Motor neuron (in vitro differentiated cells): Measurements from ENCODE around the gene RABEPK. TPM values are rescaled to one million over a fixed set of nuclear protein-coding genes. Genes with fewer than 3 reads are reported as not detected.
"Not testable (repeated sequence)": the region's sequence is repeated elsewhere in the genome, so short reads cannot be mapped to it uniquely, and the experiment has no call there.

Experiments used
- ATAC-seq, 8 experiments: fragments of 200-7000 bp; cut with Tn5 transposase; replicated peaks in 6 of 8; 2 replicates each; pipeline ENCODE4 v1.8.0; 2021; ENCODE audit warnings: mild to moderate bottlenecking in 8 of 8, moderate library complexity in 8 of 8
- H3K27ac ChIP-seq, 2 donors: fragments of 250-450 bp; sonication (Bioruptor Pico); 2 replicates each; pipeline ENCODE4 v1.9.0; 2021; ENCODE audit warnings: antibody characterized with exemption in 2 of 2, mild to moderate bottlenecking in 2 of 2, moderate library complexity in 1 of 2
- H3K4me1 ChIP-seq, 2 donors: fragments of 250-450 bp; sonication (Bioruptor Pico); replicated peaks in 1 of 2; 2 replicates each; pipeline ENCODE4 v1.6.1; 2021; ENCODE audit warnings: antibody characterized with exemption in 2 of 2, mild to moderate bottlenecking in 2 of 2, moderate library complexity in 1 of 2
- H3K4me3 ChIP-seq, 5 donors: fragments of 250-450 bp; sonication (Bioruptor Pico); 2 replicates each; pipeline ENCODE4 v1.9.0; 2021; ENCODE audit warnings: antibody characterized with exemption in 5 of 5, mild to moderate bottlenecking in 5 of 5, moderate library complexity in 4 of 5
- whole genome bisulfite sequencing, 10 experiments: fragments of 450-650 bp; shearing (Covaris generic); methylation state at CpG; one replicate each; pipeline ENCODE4 v1.0.0; 2022; 5-methylcytosine and 5-hydroxymethylcytosine counted together
- in situ Hi-C, 9 experiments: fragments of 400-800 bp; cut with MboI; loops; one replicate each; pipeline ENCODE4 v1.15.0; 2021; ENCODE audit warnings: low sequenced_read_pairs in 9 of 9, low pct_unique_long_range_greater_than_20kb in 2 of 9; ENCODE audit not compliant: unreplicated experiment in 9 of 9
- total RNA-seq, 8 experiments: library from RNA; unstranded; fragments of 300-600 nt; gene quantifications; 2 replicates each; pipeline versions ENCODE4 v1.2.3 to v1.2.4, GENCODE V29; 2022

The RABEPK gene
- 10 to 100 TPM; 17.0 to 32.2 (median 22.1) TPM for total RNA-seq

DNA sequence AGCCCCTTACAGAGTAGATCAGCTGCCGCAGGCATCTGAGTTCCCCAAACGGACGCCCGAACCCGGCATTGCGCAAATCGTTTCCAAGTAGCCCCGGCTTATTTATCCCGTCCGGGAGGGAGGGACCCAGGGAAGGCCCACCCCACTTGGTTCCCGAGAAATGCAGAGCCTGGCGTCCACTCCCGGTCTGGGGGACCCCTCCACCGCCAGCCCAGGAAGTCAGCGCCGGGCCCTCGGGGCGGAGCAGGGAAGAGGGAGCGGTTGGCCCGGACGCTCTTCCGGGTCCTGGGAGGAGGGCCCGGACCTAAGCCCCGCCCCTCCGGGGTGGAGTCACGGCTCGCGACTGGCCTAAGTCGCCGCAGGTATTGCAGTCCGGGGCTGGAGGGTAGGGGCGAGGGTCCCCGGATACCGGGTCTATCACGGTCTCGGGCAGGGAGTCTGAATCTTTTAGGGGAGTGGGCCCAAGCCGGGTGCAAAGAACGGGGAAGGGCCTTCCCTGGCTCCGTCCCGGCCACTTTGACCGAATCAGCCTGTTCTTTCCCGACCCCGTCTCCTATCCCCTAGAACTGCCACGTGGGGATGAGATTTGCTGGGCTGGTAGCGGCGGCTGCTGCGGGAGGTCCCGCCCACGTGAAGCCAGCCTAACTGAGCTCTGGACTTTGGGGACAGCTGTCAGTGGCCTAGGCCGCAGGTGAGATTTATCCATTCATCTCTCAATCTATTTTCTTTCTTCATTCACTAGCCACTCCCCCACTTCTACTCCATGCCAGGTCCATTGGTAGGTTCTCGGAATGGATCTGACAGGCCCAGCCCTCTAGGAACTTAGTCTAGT is at the start of gene RABEPK:
Gene RABEPK, plus strand, starts transcription at position 327 of the 832 bp plus-strand sequence. CDS start 2,472 bp downstream, outside the sequence.
- Histone ChIP-seq H3K4me1 (peaks cover 4 to 6% of the 10 kb centered on the region in 2 donors), H3K4me3 (peak within 1 kb of the TSS; percentile 60 to 81 (median 66)), H3K27ac (peak within 1 kb of the TSS; percentile 64 to 71)
- in situ Hi-C loops, result no loop called here
- WGBS, 10 experiments, result 0 to 40% (median 1%) methylated on average over 1 to 16 of the region's 51 CpGs; no CpG with 5 or more reads in 3 of the 10 experiments
- peak; percentile 93 to 99 (median 98) for ATAC-seq

GRCh38 chr9:125151730-125152129 is 48.6 kb upstream of the RABEPK start:
- no peak for ATAC-seq
- Histone ChIP-seq H3K4me1 (no peaks in the 10 kb centered on the region), H3K4me3 (no peak overlapping the region), H3K27ac (no peak overlapping the region)
- WGBS, 10 experiments, result 67 to 100% (median 93%) methylated on average over 1 to 2 of the region's 2 CpGs; no CpG with 5 or more reads in 3 of the 10 experiments
- in situ Hi-C loops, result no loop called here

DNA sequence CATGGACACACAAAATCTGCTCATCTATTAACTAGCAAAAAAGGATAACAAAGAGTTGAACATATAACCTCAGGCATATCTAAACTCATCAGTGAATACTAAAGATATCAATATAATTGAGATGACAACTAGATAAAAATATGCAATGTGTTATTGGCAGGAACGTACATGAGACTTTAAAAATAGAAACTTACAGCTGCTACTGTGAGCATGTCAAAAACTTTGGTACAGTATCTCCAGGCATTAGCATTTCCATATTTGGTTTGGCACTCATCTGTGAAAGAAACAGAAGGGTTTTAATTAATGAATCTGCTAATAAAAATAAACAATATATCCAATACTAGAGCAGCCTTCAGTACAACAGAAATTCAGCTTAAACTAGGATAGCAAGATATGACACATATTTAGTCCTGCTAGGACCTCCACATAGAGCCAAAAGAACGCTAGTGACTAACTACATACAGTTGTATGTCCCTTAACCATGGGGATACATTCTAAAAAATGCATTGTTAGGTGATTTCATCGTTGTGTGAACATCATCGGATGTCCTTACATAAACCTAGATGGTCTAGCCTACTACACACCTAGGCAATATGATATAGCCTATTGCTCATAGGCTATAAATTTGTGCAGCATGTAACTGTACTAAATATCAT is 46.5 kb upstream of the RABEPK start:
- 0 to 100% (median 98%) methylated on average over 1 to 4 of the region's 4 CpGs for WGBS, 10 experiments
- H3K4me3 ChIP-seq, result no peak overlapping the region
- in situ Hi-C loops, result no loop called here
- H3K4me1 ChIP-seq, result no peaks in the 10 kb centered on the region
- ATAC-seq, result no peak
- H3K27ac ChIP-seq, result no peak overlapping the region

GRCh38 chr9:125156551-125156950 is 43.8 kb upstream of the RABEPK start:
- ATAC-seq, result no peak
- H3K27ac ChIP-seq, result no peak overlapping the region
- no peak overlapping the region for H3K4me3 ChIP-seq
- no peaks in the 10 kb centered on the region for H3K4me1 ChIP-seq
- WGBS, 10 experiments, result 90 to 100% (median 100%) methylated on average over 1 to 2 of the region's 2 CpGs; no CpG with 5 or more reads in 1 of the 10 experiments
- in situ Hi-C loops, result no loop called here

DNA sequence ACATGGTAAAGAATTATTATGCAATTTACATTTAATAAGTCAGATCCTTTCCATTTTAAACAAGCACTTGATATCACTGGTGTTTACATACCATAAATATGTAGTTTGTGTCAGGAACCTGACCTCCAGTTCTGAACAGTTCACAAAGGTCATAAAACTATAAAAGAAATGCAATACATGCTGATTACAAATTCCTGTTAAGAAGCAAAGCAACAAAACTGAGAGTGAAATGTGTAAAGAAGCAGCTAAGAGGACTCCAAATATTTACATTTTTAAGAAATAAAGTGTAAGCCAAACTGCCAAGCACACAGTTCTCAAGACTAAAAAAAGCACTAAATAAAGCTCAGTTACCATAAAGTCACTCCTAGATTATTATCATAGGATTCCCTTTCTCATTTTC is 39.6 kb upstream of the RABEPK start:
- in situ Hi-C loops, result no loop called here
- H3K4me1 ChIP-seq, result no peaks in the 10 kb centered on the region
- no peak overlapping the region for H3K27ac ChIP-seq
- no peak overlapping the region for H3K4me3 ChIP-seq
- ATAC-seq, result no peak

DNA sequence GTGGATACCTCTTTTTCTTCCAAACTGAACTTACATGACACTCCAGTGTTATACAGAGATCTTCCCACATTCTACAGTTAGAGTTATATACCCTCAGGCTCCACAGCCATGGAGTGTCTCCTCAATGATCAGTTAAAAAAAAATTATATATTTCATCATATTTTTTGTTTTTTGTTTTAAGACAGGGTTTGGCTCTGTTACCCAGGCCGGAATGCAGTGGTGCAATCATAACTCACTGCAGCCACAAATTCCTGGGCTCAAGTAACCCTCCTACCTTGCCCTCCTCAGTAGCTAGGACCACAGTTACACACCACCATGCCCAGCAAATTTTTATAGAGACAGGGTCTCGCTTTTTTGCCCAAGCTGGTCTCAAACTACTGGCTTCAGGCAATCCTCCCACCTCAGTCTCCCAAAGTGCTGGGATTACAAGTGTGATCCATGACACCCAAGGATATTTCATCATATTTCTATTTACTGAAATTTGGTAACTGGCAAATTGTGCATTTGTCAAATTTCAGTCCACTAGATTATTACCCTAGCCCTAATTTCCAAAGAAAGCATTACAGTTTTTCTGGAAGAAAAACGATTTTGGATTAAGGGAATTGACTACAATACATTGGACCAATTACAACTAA is 38.9 kb upstream of the RABEPK start:
- in situ Hi-C loops, result no loop called here
- Histone ChIP-seq H3K27ac (no peak overlapping the region), H3K4me1 (no peaks in the 10 kb centered on the region), H3K4me3 (no peak overlapping the region)
- 33 to 90% (median 72%) methylated on average over 1 to 3 of the region's 3 CpGs for WGBS, 10 experiments
- ATAC-seq, result peak in 1 of 8 experiments; percentile 17

GRCh38 chr9:125162891-125163290 is 37.5 kb upstream of the RABEPK start:
- H3K27ac ChIP-seq, H3K4me3 ChIP-seq, in situ Hi-C loops, H3K4me1 ChIP-seq, ATAC-seq: not testable (repeated sequence)
- 86 to 100% (median 100%) methylated on average over 1 to 2 of the region's 6 CpGs; no CpG with 5 or more reads in 1 of the 10 experiments for WGBS, 10 experiments

GRCh38 chr9:125166762-125167161 is 33.6 kb upstream of the RABEPK start:
- Histone ChIP-seq H3K27ac (no peak overlapping the region), H3K4me3 (no peak overlapping the region), H3K4me1 (no peaks in the 10 kb centered on the region)
- in situ Hi-C loops, result no loop called here
- 40 to 100% (median 100%) methylated on average over 1 to 2 of the region's 2 CpGs; no CpG with 5 or more reads in 4 of the 10 experiments for WGBS, 10 experiments
- ATAC-seq, result no peak

DNA sequence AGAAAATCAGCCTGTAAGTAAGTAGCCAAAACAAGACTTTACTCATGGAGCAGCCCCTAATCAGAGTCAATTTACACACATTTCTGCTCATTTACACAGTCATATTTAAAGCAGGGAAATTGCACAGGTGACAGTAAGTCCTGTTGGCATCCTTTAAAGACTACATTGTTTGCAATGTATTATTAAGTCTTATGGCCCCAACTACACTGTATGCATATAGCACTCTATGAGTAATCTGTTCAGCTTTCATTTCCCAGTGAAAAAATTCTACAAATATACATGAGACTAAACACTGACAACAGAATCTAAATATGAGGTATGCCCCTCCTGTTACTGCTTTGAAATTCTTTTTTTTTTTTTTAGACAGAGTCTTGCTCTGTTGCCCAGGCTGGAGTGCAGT is 30.4 kb upstream of the RABEPK start:
- H3K4me1 ChIP-seq, result no peaks in the 10 kb centered on the region
- H3K4me3 ChIP-seq, result no peak overlapping the region
- ATAC-seq, result peak in 2 of 8 experiments; percentile 67 to 68
- no peak overlapping the region for H3K27ac ChIP-seq
- in situ Hi-C loops, result no loop called here

- ATAC-seq, result peak in 1 of 8 experiments; percentile 31
- H3K4me1 ChIP-seq, result no peaks in the 10 kb centered on the region
- WGBS, 10 experiments, result 0 to 100% (median 84%) methylated on average over 1 to 6 of the region's 6 CpGs; no CpG with 5 or more reads in 1 of the 10 experiments
- no peak overlapping the region for H3K4me3 ChIP-seq
- H3K27ac ChIP-seq, result no peak overlapping the region
- in situ Hi-C loops, result no loop called here
These were observed 28.1 kb upstream of the RABEPK start for GRCh38 chr9:125172031-125172755.

- peak in 2 of 8 experiments; percentile 62 to 73 for ATAC-seq
- no peak overlapping the region for H3K4me3 ChIP-seq
- no peak overlapping the region for H3K27ac ChIP-seq
- WGBS, 10 experiments, result 31 to 100% (median 93%) methylated on average over 1 to 3 of the region's 3 CpGs; no CpG with 5 or more reads in 3 of the 10 experiments
- in situ Hi-C loops, result no loop called here
- H3K4me1 ChIP-seq, result no peaks in the 10 kb centered on the region
These were observed 23.7 kb upstream of the RABEPK start for GRCh38 chr9:125176636-125177035.

DNA sequence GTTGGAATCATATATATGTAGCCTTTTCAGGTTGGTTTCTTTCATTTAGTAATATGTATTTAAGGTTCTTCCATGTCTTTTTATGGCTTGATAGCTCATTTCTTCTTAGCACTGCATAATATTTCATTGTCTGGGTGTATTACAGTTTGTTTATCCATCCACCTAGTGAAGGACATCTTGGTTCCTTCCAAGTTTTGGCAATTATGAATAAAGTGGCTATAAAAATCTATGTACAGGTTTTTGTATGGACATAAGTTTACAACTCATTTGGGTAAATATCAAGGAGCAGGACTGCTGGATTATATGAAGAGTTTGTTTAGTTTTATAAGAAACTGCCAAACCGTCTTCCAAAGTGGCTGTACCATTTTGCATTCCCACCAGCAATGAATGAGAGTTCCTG is 22.5 kb upstream of the RABEPK start:
- WGBS, 10 experiments, result 100% methylated on average over 1 of the region's 1 CpG; no CpG with 5 or more reads in 2 of the 10 experiments
- Histone ChIP-seq H3K27ac (no peak overlapping the region), H3K4me3 (no peak overlapping the region), H3K4me1 (no peaks in the 10 kb centered on the region)
- no peak for ATAC-seq
- in situ Hi-C loops, result no loop called here
